K562 (cell line): Measurements from ENCODE around the gene ADAM15. TPM values are rescaled to one million over a fixed set of nuclear protein-coding genes. Genes with fewer than 3 reads are reported as not detected.

Source experiments
- IFI16 ChIP-seq: fragments of 250-450 bp; sonication (Bioruptor Pico); IDR thresholded peaks from 2 replicates; pipeline ENCODE4 v2.1.2; 2022; ENCODE audit warnings: mild to moderate bottlenecking, inconsistent platforms
- NFATC3 ChIP-seq: fragments of 450-650 bp; IDR thresholded peaks from 2 replicates; pipeline ENCODE4 v1.6.1; 2017; ENCODE audit warnings: mild to moderate bottlenecking
- XRCC4 ChIP-seq: IDR thresholded peaks from one replicate; pipeline ENCODE4 v1.6.1; 2011; ENCODE audit not compliant: insufficient read depth, insufficient read length; ENCODE audit errors: extremely low read depth
- ZNF408 ChIP-seq: fragments of 250-450 bp; sonication (Bioruptor Pico); IDR thresholded peaks from 2 replicates; pipeline ENCODE4 v1.4.0; 2020; ENCODE audit warnings: low read depth, mild to moderate bottlenecking, moderate library complexity
- ZSCAN32 ChIP-seq: fragments of 450-650 bp; formaldehyde crosslinking; IDR thresholded peaks from 2 replicates; pipeline ENCODE4 v1.4.0; 2020; ENCODE audit warnings: mild to moderate bottlenecking, moderate library complexity
- polyA plus RNA-seq, 8 experiments: library from polyadenylated mRNA; depleted of rRNA in 4 of 8; stranded (reverse) in 5 of 8; unstranded in 3 of 8; fragments of >200 nt; fragmentation: Nextera tagmentation in 2 of 8; fragmentation: Illumina TruSeq in 1 of 8; extraction: Ambion mirVana in 2 of 8; extraction: Trizol in 1 of 8; gene quantifications; 2 replicates each; pipeline versions ENCODE4 v1.2.1 to v1.2.3, GENCODE V29; 2011 to 2014; ENCODE audit warnings: inconsistent platforms in 1 of 8, missing spikeins in 1 of 8
- total RNA-seq, 7 experiments: library from RNA; depleted of rRNA in 6 of 7; stranded (reverse); fragments of >200 nt in 6 of 7; fragmentation: Illumina TruSeq in 2 of 7; extraction: Trizol in 2 of 7; gene quantifications; 2 replicates each; pipeline versions ENCODE4 v1.2.1 to v1.2.3, GENCODE V29; 2011 to 2021; ENCODE audit warnings: low replicate concordance in 1 of 7
- TF ChIP-seq, protein P1 (sequence below): fragments of 250-450 bp; sonication (Bioruptor Pico); IDR thresholded peaks from 2 replicates; pipeline ENCODE4 v1.5.0; 2021
- TF ChIP-seq, protein P2 (sequence below): fragments of 450-650 bp; IDR thresholded peaks from 2 replicates; pipeline ENCODE4 v1.6.1; 2016; ENCODE audit warnings: mild to moderate bottlenecking, moderate library complexity
- TF ChIP-seq, protein P3 (sequence below): fragments of 450-650 bp; IDR thresholded peaks from 2 replicates; pipeline ENCODE4 v1.6.1; 2016; ENCODE audit warnings: borderline replicate concordance
- TF ChIP-seq, protein P4 (sequence below): fragments of 250-450 bp; sonication (Bioruptor Pico); IDR thresholded peaks from 2 replicates; pipeline ENCODE4 v1.8.0; 2021; ENCODE audit warnings: moderate library complexity, mild to moderate bottlenecking, inconsistent platforms

The ADAM15 gene
- total and polyA plus RNA-seq, 9 of the 15 experiments (the other 6 are each of a cell fraction or from before 2014, with no cell fraction given) = 0.69 to 72.3 (median 32.8) TPM

DNA sequence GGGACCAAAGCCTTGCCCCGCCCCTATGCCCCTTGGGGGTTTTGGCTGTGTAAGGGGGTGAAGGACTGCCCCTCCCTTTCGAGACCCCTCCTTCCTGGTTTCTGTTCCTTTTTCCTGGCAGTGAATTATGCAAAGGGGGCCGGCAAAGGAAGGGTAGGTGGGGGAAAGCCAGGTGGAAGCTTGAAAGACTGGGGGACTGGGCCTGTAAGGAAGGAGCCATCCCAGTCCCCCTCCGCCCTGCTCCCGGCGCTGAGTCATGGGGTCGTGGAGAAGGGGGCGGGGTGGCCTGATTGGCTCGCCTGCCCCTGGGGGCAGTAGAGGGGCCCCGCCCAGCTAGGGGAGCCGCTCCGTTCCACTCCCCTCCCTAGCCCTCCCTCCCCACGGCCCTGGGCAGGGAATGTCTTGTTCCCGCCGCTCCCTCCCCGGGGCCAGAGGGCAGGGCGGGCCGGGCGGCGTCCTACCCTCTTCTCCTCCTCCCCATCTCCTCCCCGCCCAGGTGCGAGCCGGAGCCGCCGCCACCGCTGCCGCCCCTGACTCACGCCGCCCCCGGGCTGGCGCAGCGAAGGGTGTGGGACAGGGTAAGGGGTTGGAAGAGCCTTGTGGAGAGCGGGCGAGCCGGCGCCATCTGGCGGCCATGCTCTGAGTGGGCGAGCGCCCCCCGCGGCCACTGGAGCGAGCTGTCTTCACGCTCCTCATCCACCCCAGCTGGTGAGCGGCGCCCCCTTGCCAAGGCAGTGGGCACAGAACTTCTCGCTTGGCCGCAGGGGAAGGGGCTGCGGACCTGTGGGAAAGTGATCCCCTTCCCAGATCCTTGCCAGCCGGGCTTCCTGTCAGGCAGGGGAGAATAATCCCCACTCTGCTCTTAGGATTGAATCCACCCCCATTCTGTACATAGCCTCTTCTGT lies 33.8 kb upstream of the ADAM15 start (continued):
- TF ChIP-seq, protein P1, sequence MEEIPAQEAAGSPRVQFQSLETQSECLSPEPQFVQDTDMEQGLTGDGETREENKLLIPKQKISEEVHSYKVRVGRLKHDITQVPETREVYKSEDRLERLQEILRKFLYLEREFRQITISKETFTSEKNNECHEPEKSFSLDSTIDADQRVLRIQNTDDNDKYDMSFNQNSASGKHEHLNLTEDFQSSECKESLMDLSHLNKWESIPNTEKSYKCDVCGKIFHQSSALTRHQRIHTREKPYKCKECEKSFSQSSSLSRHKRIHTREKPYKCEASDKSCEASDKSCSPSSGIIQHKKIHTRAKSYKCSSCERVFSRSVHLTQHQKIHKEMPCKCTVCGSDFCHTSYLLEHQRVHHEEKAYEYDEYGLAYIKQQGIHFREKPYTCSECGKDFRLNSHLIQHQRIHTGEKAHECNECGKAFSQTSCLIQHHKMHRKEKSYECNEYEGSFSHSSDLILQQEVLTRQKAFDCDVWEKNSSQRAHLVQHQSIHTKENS (CRISPR knock-in tag) = no peak
- TF ChIP-seq ZNF408 (CRISPR knock-in tag) (no peak), XRCC4 (no peak), IFI16 (CRISPR knock-in tag) (no peak), ZSCAN32 (CRISPR knock-in tag) (no peak), NFATC3 (no peak)
- TF ChIP-seq, protein P2, sequence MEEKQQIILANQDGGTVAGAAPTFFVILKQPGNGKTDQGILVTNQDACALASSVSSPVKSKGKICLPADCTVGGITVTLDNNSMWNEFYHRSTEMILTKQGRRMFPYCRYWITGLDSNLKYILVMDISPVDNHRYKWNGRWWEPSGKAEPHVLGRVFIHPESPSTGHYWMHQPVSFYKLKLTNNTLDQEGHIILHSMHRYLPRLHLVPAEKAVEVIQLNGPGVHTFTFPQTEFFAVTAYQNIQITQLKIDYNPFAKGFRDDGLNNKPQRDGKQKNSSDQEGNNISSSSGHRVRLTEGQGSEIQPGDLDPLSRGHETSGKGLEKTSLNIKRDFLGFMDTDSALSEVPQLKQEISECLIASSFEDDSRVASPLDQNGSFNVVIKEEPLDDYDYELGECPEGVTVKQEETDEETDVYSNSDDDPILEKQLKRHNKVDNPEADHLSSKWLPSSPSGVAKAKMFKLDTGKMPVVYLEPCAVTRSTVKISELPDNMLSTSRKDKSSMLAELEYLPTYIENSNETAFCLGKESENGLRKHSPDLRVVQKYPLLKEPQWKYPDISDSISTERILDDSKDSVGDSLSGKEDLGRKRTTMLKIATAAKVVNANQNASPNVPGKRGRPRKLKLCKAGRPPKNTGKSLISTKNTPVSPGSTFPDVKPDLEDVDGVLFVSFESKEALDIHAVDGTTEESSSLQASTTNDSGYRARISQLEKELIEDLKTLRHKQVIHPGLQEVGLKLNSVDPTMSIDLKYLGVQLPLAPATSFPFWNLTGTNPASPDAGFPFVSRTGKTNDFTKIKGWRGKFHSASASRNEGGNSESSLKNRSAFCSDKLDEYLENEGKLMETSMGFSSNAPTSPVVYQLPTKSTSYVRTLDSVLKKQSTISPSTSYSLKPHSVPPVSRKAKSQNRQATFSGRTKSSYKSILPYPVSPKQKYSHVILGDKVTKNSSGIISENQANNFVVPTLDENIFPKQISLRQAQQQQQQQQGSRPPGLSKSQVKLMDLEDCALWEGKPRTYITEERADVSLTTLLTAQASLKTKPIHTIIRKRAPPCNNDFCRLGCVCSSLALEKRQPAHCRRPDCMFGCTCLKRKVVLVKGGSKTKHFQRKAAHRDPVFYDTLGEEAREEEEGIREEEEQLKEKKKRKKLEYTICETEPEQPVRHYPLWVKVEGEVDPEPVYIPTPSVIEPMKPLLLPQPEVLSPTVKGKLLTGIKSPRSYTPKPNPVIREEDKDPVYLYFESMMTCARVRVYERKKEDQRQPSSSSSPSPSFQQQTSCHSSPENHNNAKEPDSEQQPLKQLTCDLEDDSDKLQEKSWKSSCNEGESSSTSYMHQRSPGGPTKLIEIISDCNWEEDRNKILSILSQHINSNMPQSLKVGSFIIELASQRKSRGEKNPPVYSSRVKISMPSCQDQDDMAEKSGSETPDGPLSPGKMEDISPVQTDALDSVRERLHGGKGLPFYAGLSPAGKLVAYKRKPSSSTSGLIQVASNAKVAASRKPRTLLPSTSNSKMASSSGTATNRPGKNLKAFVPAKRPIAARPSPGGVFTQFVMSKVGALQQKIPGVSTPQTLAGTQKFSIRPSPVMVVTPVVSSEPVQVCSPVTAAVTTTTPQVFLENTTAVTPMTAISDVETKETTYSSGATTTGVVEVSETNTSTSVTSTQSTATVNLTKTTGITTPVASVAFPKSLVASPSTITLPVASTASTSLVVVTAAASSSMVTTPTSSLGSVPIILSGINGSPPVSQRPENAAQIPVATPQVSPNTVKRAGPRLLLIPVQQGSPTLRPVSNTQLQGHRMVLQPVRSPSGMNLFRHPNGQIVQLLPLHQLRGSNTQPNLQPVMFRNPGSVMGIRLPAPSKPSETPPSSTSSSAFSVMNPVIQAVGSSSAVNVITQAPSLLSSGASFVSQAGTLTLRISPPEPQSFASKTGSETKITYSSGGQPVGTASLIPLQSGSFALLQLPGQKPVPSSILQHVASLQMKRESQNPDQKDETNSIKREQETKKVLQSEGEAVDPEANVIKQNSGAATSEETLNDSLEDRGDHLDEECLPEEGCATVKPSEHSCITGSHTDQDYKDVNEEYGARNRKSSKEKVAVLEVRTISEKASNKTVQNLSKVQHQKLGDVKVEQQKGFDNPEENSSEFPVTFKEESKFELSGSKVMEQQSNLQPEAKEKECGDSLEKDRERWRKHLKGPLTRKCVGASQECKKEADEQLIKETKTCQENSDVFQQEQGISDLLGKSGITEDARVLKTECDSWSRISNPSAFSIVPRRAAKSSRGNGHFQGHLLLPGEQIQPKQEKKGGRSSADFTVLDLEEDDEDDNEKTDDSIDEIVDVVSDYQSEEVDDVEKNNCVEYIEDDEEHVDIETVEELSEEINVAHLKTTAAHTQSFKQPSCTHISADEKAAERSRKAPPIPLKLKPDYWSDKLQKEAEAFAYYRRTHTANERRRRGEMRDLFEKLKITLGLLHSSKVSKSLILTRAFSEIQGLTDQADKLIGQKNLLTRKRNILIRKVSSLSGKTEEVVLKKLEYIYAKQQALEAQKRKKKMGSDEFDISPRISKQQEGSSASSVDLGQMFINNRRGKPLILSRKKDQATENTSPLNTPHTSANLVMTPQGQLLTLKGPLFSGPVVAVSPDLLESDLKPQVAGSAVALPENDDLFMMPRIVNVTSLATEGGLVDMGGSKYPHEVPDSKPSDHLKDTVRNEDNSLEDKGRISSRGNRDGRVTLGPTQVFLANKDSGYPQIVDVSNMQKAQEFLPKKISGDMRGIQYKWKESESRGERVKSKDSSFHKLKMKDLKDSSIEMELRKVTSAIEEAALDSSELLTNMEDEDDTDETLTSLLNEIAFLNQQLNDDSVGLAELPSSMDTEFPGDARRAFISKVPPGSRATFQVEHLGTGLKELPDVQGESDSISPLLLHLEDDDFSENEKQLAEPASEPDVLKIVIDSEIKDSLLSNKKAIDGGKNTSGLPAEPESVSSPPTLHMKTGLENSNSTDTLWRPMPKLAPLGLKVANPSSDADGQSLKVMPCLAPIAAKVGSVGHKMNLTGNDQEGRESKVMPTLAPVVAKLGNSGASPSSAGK = no peak
- TF ChIP-seq, protein P3, sequence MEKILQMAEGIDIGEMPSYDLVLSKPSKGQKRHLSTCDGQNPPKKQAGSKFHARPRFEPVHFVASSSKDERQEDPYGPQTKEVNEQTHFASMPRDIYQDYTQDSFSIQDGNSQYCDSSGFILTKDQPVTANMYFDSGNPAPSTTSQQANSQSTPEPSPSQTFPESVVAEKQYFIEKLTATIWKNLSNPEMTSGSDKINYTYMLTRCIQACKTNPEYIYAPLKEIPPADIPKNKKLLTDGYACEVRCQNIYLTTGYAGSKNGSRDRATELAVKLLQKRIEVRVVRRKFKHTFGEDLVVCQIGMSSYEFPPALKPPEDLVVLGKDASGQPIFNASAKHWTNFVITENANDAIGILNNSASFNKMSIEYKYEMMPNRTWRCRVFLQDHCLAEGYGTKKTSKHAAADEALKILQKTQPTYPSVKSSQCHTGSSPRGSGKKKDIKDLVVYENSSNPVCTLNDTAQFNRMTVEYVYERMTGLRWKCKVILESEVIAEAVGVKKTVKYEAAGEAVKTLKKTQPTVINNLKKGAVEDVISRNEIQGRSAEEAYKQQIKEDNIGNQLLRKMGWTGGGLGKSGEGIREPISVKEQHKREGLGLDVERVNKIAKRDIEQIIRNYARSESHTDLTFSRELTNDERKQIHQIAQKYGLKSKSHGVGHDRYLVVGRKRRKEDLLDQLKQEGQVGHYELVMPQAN = no peak; the same call in 1 of the 2 replicates
- TF ChIP-seq, protein P4, sequence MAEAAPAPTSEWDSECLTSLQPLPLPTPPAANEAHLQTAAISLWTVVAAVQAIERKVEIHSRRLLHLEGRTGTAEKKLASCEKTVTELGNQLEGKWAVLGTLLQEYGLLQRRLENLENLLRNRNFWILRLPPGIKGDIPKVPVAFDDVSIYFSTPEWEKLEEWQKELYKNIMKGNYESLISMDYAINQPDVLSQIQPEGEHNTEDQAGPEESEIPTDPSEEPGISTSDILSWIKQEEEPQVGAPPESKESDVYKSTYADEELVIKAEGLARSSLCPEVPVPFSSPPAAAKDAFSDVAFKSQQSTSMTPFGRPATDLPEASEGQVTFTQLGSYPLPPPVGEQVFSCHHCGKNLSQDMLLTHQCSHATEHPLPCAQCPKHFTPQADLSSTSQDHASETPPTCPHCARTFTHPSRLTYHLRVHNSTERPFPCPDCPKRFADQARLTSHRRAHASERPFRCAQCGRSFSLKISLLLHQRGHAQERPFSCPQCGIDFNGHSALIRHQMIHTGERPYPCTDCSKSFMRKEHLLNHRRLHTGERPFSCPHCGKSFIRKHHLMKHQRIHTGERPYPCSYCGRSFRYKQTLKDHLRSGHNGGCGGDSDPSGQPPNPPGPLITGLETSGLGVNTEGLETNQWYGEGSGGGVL = no peak
